Neutrophil (primary cell): ENCODE results near the gene RPTOR.

Experiments used
- H3K27ac ChIP-seq: fragments of 200-600 bp; sonication (generic); 2 replicates; pipeline ENCODE4 v1.5.1; 2016; ENCODE audit warnings: mild to moderate bottlenecking, moderate library complexity
- H3K27me3 ChIP-seq: fragments of 200-600 bp; sonication (generic); 2 replicates; pipeline ENCODE4 v1.6.0; 2016; ENCODE audit warnings: mild to moderate bottlenecking
- H3K36me3 ChIP-seq: fragments of 200-600 bp; sonication (generic); 2 replicates; pipeline ENCODE4 v1.5.1; 2017
- H3K4me1 ChIP-seq, 2 experiments: fragments of 200-600 bp in 1 of 2; sonication (generic) in 1 of 2; 1 replicate in 1 of 2; 2 replicates in 1 of 2; pipeline versions ENCODE4 v1.5.1 to v1.6.1; 2013 to 2016; ENCODE audit warnings: low read depth in 1 of 2, low read length in 1 of 2, mild to moderate bottlenecking in 1 of 2, moderate library complexity in 1 of 2; ENCODE audit not compliant: control insufficient read depth in 1 of 2, insufficient read depth in 1 of 2
- H3K4me3 ChIP-seq, 2 experiments: fragments of 200-600 bp in 1 of 2; sonication (generic) in 1 of 2; 1 replicate in 1 of 2; 2 replicates in 1 of 2; pipeline ENCODE4 v1.5.1; 2013 to 2016; ENCODE audit warnings: low read depth in 1 of 2, low read length in 1 of 2, mild to moderate bottlenecking in 1 of 2, moderate library complexity in 1 of 2
- H3K9me3 ChIP-seq: fragments of 200-600 bp; sonication (generic); 2 replicates; pipeline ENCODE4 v1.5.1; 2016
- CTCF ChIP-seq: fragments of 200-600 bp; sonication (generic); IDR thresholded peaks from 2 replicates; pipeline ENCODE4 v1.5.1; 2016; ENCODE audit warnings: antibody characterized with exemption

The RPTOR gene

GRCh38 chr17:80738020-80738808 is 193.6 kb downstream of the RPTOR start:
- Histone ChIP-seq H3K36me3 (no peaks in the 10 kb centered on the region), H3K4me3 (peak overlapping the region in 1 of 2 experiments; percentile 12), H3K4me1 (peaks cover 21 to 25% of the 10 kb centered on the region in 2 experiments), H3K9me3 (no peaks in the 10 kb centered on the region), H3K27ac (peak overlapping the region; percentile 67), H3K27me3 (no peaks in the 10 kb centered on the region)
- TF ChIP-seq CTCF = no peak

GRCh38 chr17:80738987-80739730 is 194.5 kb downstream of the RPTOR start:
- Histone ChIP-seq H3K4me3 (no peak overlapping the region), H3K27me3 (no peaks in the 10 kb centered on the region), H3K36me3 (no peaks in the 10 kb centered on the region), H3K27ac (peak overlapping the region; percentile 67), H3K9me3 (no peaks in the 10 kb centered on the region), H3K4me1 (peaks cover 21 to 25% of the 10 kb centered on the region in 2 experiments)
- TF ChIP-seq CTCF = no peak

GRCh38 chr17:80740141-80740540 is 195.5 kb downstream of the RPTOR start:
- H3K36me3 ChIP-seq = no peaks in the 10 kb centered on the region

GRCh38 chr17:80742091-80742490 is 197.5 kb downstream of the RPTOR start:
- Histone ChIP-seq H3K27me3 (no peaks in the 10 kb centered on the region), H3K4me1 (peaks cover 20 to 23% of the 10 kb centered on the region in 2 experiments), H3K4me3 (no peak overlapping the region), H3K36me3 (no peaks in the 10 kb centered on the region), H3K9me3 (no peaks in the 10 kb centered on the region), H3K27ac (no peak overlapping the region)
- TF ChIP-seq CTCF = no peak

More at GRCh38 chr17:80740141-80740540, 195.5 kb downstream of the RPTOR start:
- Histone ChIP-seq H3K4me1 (peaks cover 21 to 25% of the 10 kb centered on the region in 2 experiments), H3K4me3 (no peak overlapping the region), H3K27ac (no peak overlapping the region), H3K9me3 (no peaks in the 10 kb centered on the region), H3K27me3 (no peaks in the 10 kb centered on the region)
- TF ChIP-seq CTCF = no peak

GRCh38 chr17:80742581-80743180 is 198.0 kb downstream of the RPTOR start:
- peaks cover 14 to 17% of the 10 kb centered on the region in 2 experiments for H3K4me1 ChIP-seq
- H3K9me3 ChIP-seq = no peaks in the 10 kb centered on the region
- no peaks in the 10 kb centered on the region for H3K27me3 ChIP-seq
- no peak overlapping the region for H3K27ac ChIP-seq
- TF ChIP-seq CTCF = no peak
- H3K4me3 ChIP-seq = no peak overlapping the region
- H3K36me3 ChIP-seq = no peaks in the 10 kb centered on the region
